T-helper 2 cell treated with Interferon-gamma antibody and Interleukin-4, amounts not matched to agents 100 ng/mL and 5 ng/mL, for 36 hours (primary cell): ENCODE data around the gene ZNF396. TPM values are rescaled to one million over a fixed set of nuclear protein-coding genes. Genes with fewer than 3 reads are reported as not detected.

ENCODE experiments used
- intact Hi-C: fragments of 100-400 bp; cut with micrococcal nuclease; formaldehyde crosslinking; loops from one replicate; pipeline ENCODE4 v1.15.1; 2023
- total RNA-seq: library from RNA; stranded (reverse); gene quantifications from 2 replicates; pipeline ENCODE4 v1.2.3, GENCODE V29; 2022

ZNF396 gene
- total RNA-seq, 1 donor from 2014 or later: 0.52 TPM

GRCh38 chr18:35343936-35344735, 33.0 kb downstream of the ZNF396 start, which contains the start of gene ZNF24:
Gene ZNF24, minus strand, starts transcription at chr18:35344420. Its CDS starts 3,770 bp downstream, at chr18:35340650.
- intact Hi-C loops: loop anchor here (1.0 to 10.0 kb wide), 12 partner anchors 11 to 1483 kb away; partner anchors contain the start of genes INO80C, KIAA1328, RMP24 and RPRD1A

- intact Hi-C loops: loop anchor here (5.0 to 10.0 kb wide), 3 partner anchors 316 to 1484 kb away; partner anchors contain the start of genes KIAA1328 and TPGS2
Measured at GRCh38 chr18:35343488-35343935, 33.6 kb downstream of the ZNF396 start.

- intact Hi-C loops: no loop called here
Measured at GRCh38 chr18:35337286-35337685, 39.9 kb downstream of the ZNF396 start.

GRCh38 chr18:35335866-35336265, 41.3 kb downstream of the ZNF396 start:
- intact Hi-C loops: no loop called here

GRCh38 chr18:35334821-35335220, 42.3 kb downstream of the ZNF396 start:
- intact Hi-C loops: no loop called here

- intact Hi-C loops: no loop called here
Measured at GRCh38 chr18:35334212-35334611, 42.9 kb downstream of the ZNF396 start.

- intact Hi-C loops: no loop called here
Measured at GRCh38 chr18:35331367-35332087, 45.6 kb downstream of the ZNF396 start.

- intact Hi-C loops: no loop called here
Measured at GRCh38 chr18:35328868-35329267, 48.3 kb downstream of the ZNF396 start.

GRCh38 chr18:35326695-35327387, 50.3 kb downstream of the ZNF396 start:
- intact Hi-C loops: no loop called here

GRCh38 chr18:35324926-35325655, 52.0 kb downstream of the ZNF396 start:
- intact Hi-C loops: no loop called here

GRCh38 chr18:35322486-35323458, 54.4 kb downstream of the ZNF396 start:
- intact Hi-C loops: no loop called here

Other genes with a start within 250 kb of the ZNF396 start
- gene ZNF397, start 136.3 kb downstream of the ZNF396 start, total RNA-seq: 19.4 and 19.7 TPM in 2 replicates
- 12.5 and 13.3 TPM in 2 replicates for gene ZSCAN30, start 87.1 kb downstream of the ZNF396 start, total RNA-seq
- gene ZNF24, start 32.9 kb downstream of the ZNF396 start, total RNA-seq: 51.7 and 52.2 TPM in 2 replicates
- 26.7 and 29.0 TPM in 2 replicates for gene INO80C, start 120.6 kb upstream of the ZNF396 start, total RNA-seq
- gene GALNT1, start 204.4 kb upstream of the ZNF396 start, total RNA-seq: 37.6 and 42.9 TPM in 2 replicates